Measurements from ENCODE around the gene AGBL4.

AGBL4 gene

GRCh38 chr1:48667782-48668181, 1356.0 kb downstream of the AGBL4 start:
- TF ChIP-seq POLR2AphosphoS5 (IDR thresholded peaks at IDR 0.05; ENCODE audit: low read depth, low read length) (no peak), FOXP2 (optimal IDR thresholded peaks at IDR 0.05; ENCODE audit: borderline replicate concordance, extremely low read depth, extremely low read length, insufficient read depth) (no peak), TAF1 (IDR thresholded peaks at IDR 0.05; ENCODE audit: borderline replicate concordance, insufficient read depth, low read length) (no peak), SIN3A (IDR thresholded peaks at IDR 0.05; ENCODE audit: borderline replicate concordance, insufficient read depth, low read length) (no peak)
- TF ChIP-seq, protein P1, sequence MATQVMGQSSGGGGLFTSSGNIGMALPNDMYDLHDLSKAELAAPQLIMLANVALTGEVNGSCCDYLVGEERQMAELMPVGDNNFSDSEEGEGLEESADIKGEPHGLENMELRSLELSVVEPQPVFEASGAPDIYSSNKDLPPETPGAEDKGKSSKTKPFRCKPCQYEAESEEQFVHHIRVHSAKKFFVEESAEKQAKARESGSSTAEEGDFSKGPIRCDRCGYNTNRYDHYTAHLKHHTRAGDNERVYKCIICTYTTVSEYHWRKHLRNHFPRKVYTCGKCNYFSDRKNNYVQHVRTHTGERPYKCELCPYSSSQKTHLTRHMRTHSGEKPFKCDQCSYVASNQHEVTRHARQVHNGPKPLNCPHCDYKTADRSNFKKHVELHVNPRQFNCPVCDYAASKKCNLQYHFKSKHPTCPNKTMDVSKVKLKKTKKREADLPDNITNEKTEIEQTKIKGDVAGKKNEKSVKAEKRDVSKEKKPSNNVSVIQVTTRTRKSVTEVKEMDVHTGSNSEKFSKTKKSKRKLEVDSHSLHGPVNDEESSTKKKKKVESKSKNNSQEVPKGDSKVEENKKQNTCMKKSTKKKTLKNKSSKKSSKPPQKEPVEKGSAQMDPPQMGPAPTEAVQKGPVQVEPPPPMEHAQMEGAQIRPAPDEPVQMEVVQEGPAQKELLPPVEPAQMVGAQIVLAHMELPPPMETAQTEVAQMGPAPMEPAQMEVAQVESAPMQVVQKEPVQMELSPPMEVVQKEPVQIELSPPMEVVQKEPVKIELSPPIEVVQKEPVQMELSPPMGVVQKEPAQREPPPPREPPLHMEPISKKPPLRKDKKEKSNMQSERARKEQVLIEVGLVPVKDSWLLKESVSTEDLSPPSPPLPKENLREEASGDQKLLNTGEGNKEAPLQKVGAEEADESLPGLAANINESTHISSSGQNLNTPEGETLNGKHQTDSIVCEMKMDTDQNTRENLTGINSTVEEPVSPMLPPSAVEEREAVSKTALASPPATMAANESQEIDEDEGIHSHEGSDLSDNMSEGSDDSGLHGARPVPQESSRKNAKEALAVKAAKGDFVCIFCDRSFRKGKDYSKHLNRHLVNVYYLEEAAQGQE (IDR thresholded peaks at IDR 0.05; ENCODE audit: insufficient read depth in 1 of 2, low read depth in 2 of 2, low read length in 2 of 2) = no peak

GRCh38 chr1:48665708-48666407, 1357.9 kb downstream of the AGBL4 start:
- TF ChIP-seq FOXP2 (optimal IDR thresholded peaks at IDR 0.05; ENCODE audit: borderline replicate concordance, extremely low read depth, extremely low read length, insufficient read depth) (no peak), POLR2AphosphoS5 (IDR thresholded peaks at IDR 0.05; ENCODE audit: low read depth, low read length) (no peak), SIN3A (IDR thresholded peaks at IDR 0.05; ENCODE audit: borderline replicate concordance, insufficient read depth, low read length) (no peak), TAF1 (IDR thresholded peaks at IDR 0.05; ENCODE audit: borderline replicate concordance, insufficient read depth, low read length) (no peak)
- TF ChIP-seq, protein P1 (IDR thresholded peaks at IDR 0.05; ENCODE audit: insufficient read depth in 1 of 2, low read depth in 2 of 2, low read length in 2 of 2) = no peak

GRCh38 chr1:48661726-48662463, 1361.9 kb downstream of the AGBL4 start:
- TF ChIP-seq FOXP2 (optimal IDR thresholded peaks at IDR 0.05; ENCODE audit: borderline replicate concordance, extremely low read depth, extremely low read length, insufficient read depth) (no peak), TAF1 (IDR thresholded peaks at IDR 0.05; ENCODE audit: borderline replicate concordance, insufficient read depth, low read length) (no peak), POLR2AphosphoS5 (IDR thresholded peaks at IDR 0.05; ENCODE audit: low read depth, low read length) (no peak), SIN3A (IDR thresholded peaks at IDR 0.05; ENCODE audit: borderline replicate concordance, insufficient read depth, low read length) (no peak)
- TF ChIP-seq, protein P1 (IDR thresholded peaks at IDR 0.05; ENCODE audit: insufficient read depth in 1 of 2, low read depth in 2 of 2, low read length in 2 of 2) = no peak

GRCh38 chr1:48659801-48660200, 1364.0 kb downstream of the AGBL4 start:
- no peak for TF ChIP-seq POLR2AphosphoS5 (IDR thresholded peaks at IDR 0.05; ENCODE audit: low read depth, low read length)
- no peak for TF ChIP-seq SIN3A (IDR thresholded peaks at IDR 0.05; ENCODE audit: borderline replicate concordance, insufficient read depth, low read length)
- no peak for TF ChIP-seq FOXP2 (optimal IDR thresholded peaks at IDR 0.05; ENCODE audit: borderline replicate concordance, extremely low read depth, extremely low read length, insufficient read depth)
- TF ChIP-seq, protein P1 (IDR thresholded peaks at IDR 0.05; ENCODE audit: insufficient read depth in 1 of 2, low read depth in 2 of 2, low read length in 2 of 2) = no peak
- no peak for TF ChIP-seq TAF1 (IDR thresholded peaks at IDR 0.05; ENCODE audit: borderline replicate concordance, insufficient read depth, low read length)
